ENCODE results near the gene ROM1. TPM values are rescaled to one million over a fixed set of nuclear protein-coding genes. Genes with fewer than 3 reads are reported as not detected.
"Not testable (repeated sequence)": the region's sequence is repeated elsewhere in the genome, so short reads cannot be mapped to it uniquely, and the experiment has no call there.

Gene ROM1
- total and polyA plus RNA-seq, 2 experiments from 2014 or later: 0.24 to 0.65 TPM

DNA sequence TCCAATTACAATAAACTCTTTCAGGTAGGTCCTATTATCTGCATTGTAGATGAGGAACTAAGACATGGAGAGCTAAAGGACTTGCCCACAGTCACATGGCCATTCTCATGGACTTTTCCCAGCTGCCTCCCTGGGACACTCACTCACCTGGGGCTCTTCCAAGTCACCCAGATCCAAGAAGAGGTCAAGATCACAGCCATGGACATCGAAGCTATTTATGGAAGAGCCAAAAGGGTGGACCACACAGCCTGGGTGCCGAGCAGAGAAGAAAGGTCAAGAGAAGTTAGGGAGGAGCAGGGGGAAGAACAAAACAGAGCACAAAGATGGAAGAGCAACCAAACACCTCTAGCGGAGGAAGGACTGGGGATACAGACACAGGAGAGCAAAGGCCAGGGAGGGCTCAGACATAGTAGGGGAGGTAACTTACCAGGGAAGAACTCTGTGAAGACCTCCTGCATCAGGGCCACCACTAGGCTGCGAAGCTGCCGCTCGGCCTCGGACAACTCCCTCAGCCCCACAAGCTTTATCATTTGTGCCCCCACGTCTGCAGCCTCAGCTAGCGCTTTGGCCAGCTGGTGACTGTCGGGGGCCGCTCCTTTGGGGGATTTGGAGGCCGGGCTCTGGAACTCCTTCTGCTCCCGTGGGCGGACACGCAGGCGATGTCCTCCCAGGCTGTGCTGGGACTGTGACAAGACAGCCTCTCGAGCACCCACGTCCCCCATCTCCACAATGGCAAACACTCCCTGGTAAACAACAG is 31.9 kb upstream of the ROM1 start (continued):
- no peak for TF ChIP-seq JUNB (IDR thresholded peaks at IDR 0.05; ENCODE audit: unreplicated experiment)
- TF ChIP-seq, protein P1, sequence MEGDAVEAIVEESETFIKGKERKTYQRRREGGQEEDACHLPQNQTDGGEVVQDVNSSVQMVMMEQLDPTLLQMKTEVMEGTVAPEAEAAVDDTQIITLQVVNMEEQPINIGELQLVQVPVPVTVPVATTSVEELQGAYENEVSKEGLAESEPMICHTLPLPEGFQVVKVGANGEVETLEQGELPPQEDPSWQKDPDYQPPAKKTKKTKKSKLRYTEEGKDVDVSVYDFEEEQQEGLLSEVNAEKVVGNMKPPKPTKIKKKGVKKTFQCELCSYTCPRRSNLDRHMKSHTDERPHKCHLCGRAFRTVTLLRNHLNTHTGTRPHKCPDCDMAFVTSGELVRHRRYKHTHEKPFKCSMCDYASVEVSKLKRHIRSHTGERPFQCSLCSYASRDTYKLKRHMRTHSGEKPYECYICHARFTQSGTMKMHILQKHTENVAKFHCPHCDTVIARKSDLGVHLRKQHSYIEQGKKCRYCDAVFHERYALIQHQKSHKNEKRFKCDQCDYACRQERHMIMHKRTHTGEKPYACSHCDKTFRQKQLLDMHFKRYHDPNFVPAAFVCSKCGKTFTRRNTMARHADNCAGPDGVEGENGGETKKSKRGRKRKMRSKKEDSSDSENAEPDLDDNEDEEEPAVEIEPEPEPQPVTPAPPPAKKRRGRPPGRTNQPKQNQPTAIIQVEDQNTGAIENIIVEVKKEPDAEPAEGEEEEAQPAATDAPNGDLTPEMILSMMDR (conservative IDR thresholded peaks at IDR 0.05; ENCODE audit: low read depth in 2 of 2): no peak
- TF ChIP-seq, protein P2, sequence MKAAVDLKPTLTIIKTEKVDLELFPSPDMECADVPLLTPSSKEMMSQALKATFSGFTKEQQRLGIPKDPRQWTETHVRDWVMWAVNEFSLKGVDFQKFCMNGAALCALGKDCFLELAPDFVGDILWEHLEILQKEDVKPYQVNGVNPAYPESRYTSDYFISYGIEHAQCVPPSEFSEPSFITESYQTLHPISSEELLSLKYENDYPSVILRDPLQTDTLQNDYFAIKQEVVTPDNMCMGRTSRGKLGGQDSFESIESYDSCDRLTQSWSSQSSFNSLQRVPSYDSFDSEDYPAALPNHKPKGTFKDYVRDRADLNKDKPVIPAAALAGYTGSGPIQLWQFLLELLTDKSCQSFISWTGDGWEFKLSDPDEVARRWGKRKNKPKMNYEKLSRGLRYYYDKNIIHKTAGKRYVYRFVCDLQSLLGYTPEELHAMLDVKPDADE (IDR thresholded peaks at IDR 0.05): no peak

DNA sequence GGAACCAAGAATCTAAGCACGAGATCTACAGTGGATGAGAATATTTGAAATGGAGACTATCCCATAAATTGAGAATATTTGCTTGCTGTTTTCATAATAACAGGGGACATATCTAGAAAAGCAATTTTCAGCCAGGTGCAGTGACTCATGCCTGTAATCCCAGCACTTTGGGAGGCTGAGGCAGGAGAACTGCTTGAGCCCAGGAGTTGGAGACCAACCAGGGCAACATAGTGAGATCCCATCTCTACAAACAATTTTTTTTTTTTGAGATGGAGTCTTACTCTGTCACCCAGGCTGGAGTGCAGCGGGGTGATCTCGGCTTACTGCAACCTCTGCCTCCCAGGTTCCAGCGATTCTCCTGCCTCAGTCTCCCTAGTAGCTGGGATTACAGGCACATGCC is 31.3 kb upstream of the ROM1 start:
- peaks cover 52% of the 10 kb centered on the region for H3K36me3 Mint-ChIP-seq (ENCODE audit: low read depth)
- ATAC-seq; H3K9me2 ChIP-seq (ENCODE audit: insufficient read depth); H2AFZ ChIP-seq; H3F3A ChIP-seq (replicated peaks; ENCODE audit: low read depth); H3K36me3 ChIP-seq (ENCODE audit: insufficient read depth); H3K27me3 ChIP-seq (ENCODE audit: insufficient read depth); H3K4me1 ChIP-seq (ENCODE audit: insufficient read depth); H4K20me1 ChIP-seq (replicated peaks; ENCODE audit: insufficient read depth); H3K27ac ChIP-seq (ENCODE audit: low read depth); DNase-seq (ENCODE audit: low spot score); H3K9me3 Mint-ChIP-seq; H3K4me2 ChIP-seq; H3K27ac Mint-ChIP-seq; H3K4me1 Mint-ChIP-seq; H3K4me3 Mint-ChIP-seq; H3K4me3 ChIP-seq; H3K27me3 Mint-ChIP-seq (ENCODE audit: insufficient read depth, low read depth, poor library complexity): not testable (repeated sequence)
- H3K79me2 ChIP-seq (replicated peaks; ENCODE audit: insufficient read depth): peaks cover 15% of the 10 kb centered on the region; the same call in 1 of the 2 replicates

DNA sequence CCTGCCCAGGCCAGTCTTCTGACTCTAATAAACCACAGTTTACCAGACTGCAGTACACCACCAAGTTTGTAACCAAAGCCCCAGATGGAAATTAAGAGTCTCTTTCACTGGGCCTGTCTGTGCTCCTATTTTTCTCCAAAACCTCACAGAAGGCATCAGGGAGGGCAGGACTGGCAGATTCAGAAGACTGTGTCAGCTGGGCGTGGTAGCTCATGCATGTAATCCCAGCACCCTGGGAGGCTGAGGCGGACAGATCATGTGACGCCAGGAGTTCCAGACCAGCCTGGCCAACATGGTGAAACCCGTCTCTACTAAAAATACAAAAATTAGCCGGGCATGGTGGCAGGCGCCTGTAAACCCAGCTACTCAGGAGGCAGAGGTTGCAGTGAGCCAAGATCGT is 27.7 kb upstream of the ROM1 start:
- H3K27ac ChIP-seq (ENCODE audit: low read depth); H3K4me3 Mint-ChIP-seq: not testable (repeated sequence)
- peaks cover 10% of the 10 kb centered on the region for H3K36me3 ChIP-seq (ENCODE audit: insufficient read depth)

More for the DNA sequence above, 27.7 kb upstream of the ROM1 start:
- not testable (repeated sequence) for H3K27ac Mint-ChIP-seq; H2AFZ ChIP-seq; H4K20me1 ChIP-seq (replicated peaks; ENCODE audit: insufficient read depth); H3K9me3 Mint-ChIP-seq; H3K27me3 ChIP-seq (ENCODE audit: insufficient read depth); H3K4me2 ChIP-seq; H3K4me1 Mint-ChIP-seq; H3K27me3 Mint-ChIP-seq (ENCODE audit: insufficient read depth, low read depth, poor library complexity); H3K4me3 ChIP-seq; H3K4me1 ChIP-seq (ENCODE audit: insufficient read depth); DNase-seq (ENCODE audit: low spot score); H3K9me2 ChIP-seq (ENCODE audit: insufficient read depth); ATAC-seq
- peaks cover 22% of the 10 kb centered on the region; the same call in 1 of the 2 replicates for H3F3A ChIP-seq (replicated peaks; ENCODE audit: low read depth)
- H3K36me3 Mint-ChIP-seq (ENCODE audit: low read depth): peaks cover 52% of the 10 kb centered on the region
- H3K79me2 ChIP-seq (replicated peaks; ENCODE audit: insufficient read depth): peaks cover 27% of the 10 kb centered on the region

Measured in GM23338 (cell line).